MM.1S (cell line): ENCODE data around the gene MIA2.
A peak's percentile ranks its signal among the peaks of the same experiment; 100 is the strongest.
"Not testable (repeated sequence)": the region's sequence is repeated elsewhere in the genome, so short reads cannot be mapped to it uniquely, and the experiment has no call there.

Experiments used
- DNase-seq: peaks from one replicate; pipeline ENCODE4 v3.0.0-alpha.2; 2015
- H2AFZ ChIP-seq: fragments of 300-600 bp; sonication (generic); 2 replicates; pipeline ENCODE4 v1.6.0; 2016; ENCODE audit warnings: antibody characterized with exemption, low read length
- H3F3A ChIP-seq: fragments of 300-600 bp; sonication (generic); 2 replicates; pipeline ENCODE4 v1.6.1; 2016; ENCODE audit warnings: mild to moderate bottlenecking, antibody characterized with exemption, low read length, moderate library complexity, mixed read lengths; ENCODE audit not compliant: insufficient read depth
- H3K27ac ChIP-seq: fragments of 300-600 bp; sonication (generic); 2 replicates; pipeline ENCODE4 v1.5.1; 2016; ENCODE audit warnings: mild to moderate bottlenecking, low read length
- H3K27me3 ChIP-seq: fragments of 300-600 bp; sonication (generic); replicated peaks from 2 replicates; pipeline ENCODE4 v1.6.0; 2016; ENCODE audit warnings: low read length; ENCODE audit not compliant: insufficient read depth
- H3K36me3 ChIP-seq: fragments of 300-600 bp; sonication (generic); replicated peaks from 2 replicates; pipeline ENCODE4 v1.6.1; 2016; ENCODE audit warnings: mild to moderate bottlenecking, low read length, mixed read lengths; ENCODE audit not compliant: insufficient read depth
- H3K4me1 ChIP-seq: fragments of 300-600 bp; sonication (generic); 2 replicates; pipeline ENCODE4 v1.6.1; 2016; ENCODE audit warnings: low read length, mixed read lengths
- H3K4me2 ChIP-seq: fragments of 300-600 bp; sonication (generic); 2 replicates; pipeline ENCODE4 v1.6.0; 2016; ENCODE audit warnings: low read depth, low read length
- H3K4me3 ChIP-seq: fragments of 300-600 bp; sonication (generic); 2 replicates; pipeline ENCODE4 v1.5.1; 2016; ENCODE audit warnings: low read length, mixed read lengths
- H3K79me2 ChIP-seq: fragments of 300-600 bp; sonication (generic); 2 replicates; pipeline ENCODE4 v1.6.1; 2016; ENCODE audit warnings: mixed run types, low read length, mixed read lengths
- H3K9ac ChIP-seq: fragments of 300-600 bp; sonication (generic); 2 replicates; pipeline ENCODE4 v1.6.1; 2016; ENCODE audit warnings: low read length, mixed read lengths
- H3K9me2 ChIP-seq: fragments of 300-600 bp; sonication (generic); replicated peaks from 2 replicates; pipeline ENCODE4 v1.6.1; 2016; ENCODE audit warnings: mild to moderate bottlenecking, low read length, mixed read lengths; ENCODE audit not compliant: insufficient read depth
- H3K9me3 ChIP-seq: fragments of 300-600 bp; sonication (generic); replicated peaks from 2 replicates; pipeline ENCODE4 v1.6.1; 2016; ENCODE audit warnings: mild to moderate bottlenecking, low read length, mixed read lengths; ENCODE audit not compliant: insufficient read depth
- H4K20me1 ChIP-seq: fragments of 300-600 bp; sonication (generic); 2 replicates; pipeline ENCODE4 v1.6.1; 2016; ENCODE audit warnings: mild to moderate bottlenecking, low read length, moderate library complexity, mixed read lengths; ENCODE audit not compliant: insufficient read depth
- EZH2 ChIP-seq: fragments of 300-600 bp; sonication (generic); optimal IDR thresholded peaks from 2 replicates; pipeline ENCODE3; 2017; ENCODE audit warnings: low read depth, mild to moderate bottlenecking, antibody characterized with exemption, low read length, mixed read lengths
- EZH2phosphoT487 ChIP-seq: fragments of 300-600 bp; sonication (generic); IDR thresholded peaks from 2 replicates; pipeline ENCODE4 v1.6.1; 2018; ENCODE audit warnings: antibody characterized with exemption, low read length
- TF ChIP-seq, protein P1 (sequence below): fragments of 300-600 bp; sonication (generic); IDR thresholded peaks from 2 replicates; pipeline ENCODE4 v1.5.1; 2016; ENCODE audit warnings: antibody characterized with exemption, low read length, mixed read lengths

The MIA2 gene

GRCh38 chr14:39186941-39187525 is 46.7 kb upstream of the MIA2 start:
- H3F3A ChIP-seq: no peaks in the 10 kb centered on the region
- no peak for DNase-seq

DNA sequence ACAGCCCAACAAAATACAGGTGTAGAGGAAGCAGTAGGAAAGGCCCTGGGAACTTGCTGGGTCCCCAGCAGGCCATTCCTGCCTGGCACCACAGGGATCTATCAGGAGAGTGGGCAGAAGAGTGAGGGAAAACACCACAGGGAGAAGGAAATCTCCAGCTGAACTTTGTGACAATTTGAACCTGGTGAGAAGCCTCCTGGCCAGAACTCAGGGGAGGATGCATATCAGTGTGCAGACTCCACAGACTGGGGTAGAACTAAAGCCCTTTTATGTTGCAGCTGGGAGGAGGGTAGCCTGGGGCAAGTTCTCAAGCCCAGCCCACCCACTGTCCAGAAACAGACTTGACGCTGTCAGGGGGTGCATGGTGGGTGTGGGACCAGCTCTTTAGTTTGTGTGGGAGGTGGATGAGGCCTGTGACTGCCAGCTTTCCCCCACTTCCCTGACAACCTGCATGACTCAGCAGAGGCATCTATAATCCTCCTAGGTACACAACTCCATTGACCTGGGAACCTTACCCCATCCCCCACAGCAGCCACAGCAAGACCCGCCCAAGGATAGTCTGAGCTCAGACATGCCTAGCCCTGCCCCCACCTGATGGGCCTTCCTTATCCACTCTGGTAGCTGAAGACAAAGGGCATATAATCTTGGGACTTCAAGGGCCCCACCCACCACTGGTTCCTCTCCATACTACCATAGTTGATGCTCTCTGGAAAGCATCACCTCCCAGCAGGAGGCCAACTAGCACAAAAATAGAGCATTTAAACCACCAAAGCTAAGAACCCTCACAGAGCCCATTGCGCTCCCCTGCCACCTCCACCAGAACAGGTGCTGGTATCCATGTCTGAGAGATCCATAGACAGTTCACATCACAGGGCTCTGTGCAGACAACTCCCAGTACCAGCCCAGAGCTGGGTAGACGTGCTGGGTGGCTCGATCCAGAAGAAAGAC is 29.8 kb upstream of the MIA2 start:
- DNase-seq: no peak

More at GRCh38 chr14:39186941-39187525, 46.7 kb upstream of the MIA2 start:
- Histone ChIP-seq H3K4me3 (no peak overlapping the region), H2AFZ (no peak overlapping the region), H3K9me3 (no peaks in the 10 kb centered on the region), H3K36me3 (no peaks in the 10 kb centered on the region), H3K27me3 (no peaks in the 10 kb centered on the region), H3K4me2 (no peak overlapping the region), H3K79me2 (no peaks in the 10 kb centered on the region), H4K20me1 (no peaks in the 10 kb centered on the region), H3K9ac (no peak overlapping the region), H3K4me1 (no peaks in the 10 kb centered on the region), H3K27ac (no peak overlapping the region), H3K9me2 (no peaks in the 10 kb centered on the region)
- TF ChIP-seq, protein P1, sequence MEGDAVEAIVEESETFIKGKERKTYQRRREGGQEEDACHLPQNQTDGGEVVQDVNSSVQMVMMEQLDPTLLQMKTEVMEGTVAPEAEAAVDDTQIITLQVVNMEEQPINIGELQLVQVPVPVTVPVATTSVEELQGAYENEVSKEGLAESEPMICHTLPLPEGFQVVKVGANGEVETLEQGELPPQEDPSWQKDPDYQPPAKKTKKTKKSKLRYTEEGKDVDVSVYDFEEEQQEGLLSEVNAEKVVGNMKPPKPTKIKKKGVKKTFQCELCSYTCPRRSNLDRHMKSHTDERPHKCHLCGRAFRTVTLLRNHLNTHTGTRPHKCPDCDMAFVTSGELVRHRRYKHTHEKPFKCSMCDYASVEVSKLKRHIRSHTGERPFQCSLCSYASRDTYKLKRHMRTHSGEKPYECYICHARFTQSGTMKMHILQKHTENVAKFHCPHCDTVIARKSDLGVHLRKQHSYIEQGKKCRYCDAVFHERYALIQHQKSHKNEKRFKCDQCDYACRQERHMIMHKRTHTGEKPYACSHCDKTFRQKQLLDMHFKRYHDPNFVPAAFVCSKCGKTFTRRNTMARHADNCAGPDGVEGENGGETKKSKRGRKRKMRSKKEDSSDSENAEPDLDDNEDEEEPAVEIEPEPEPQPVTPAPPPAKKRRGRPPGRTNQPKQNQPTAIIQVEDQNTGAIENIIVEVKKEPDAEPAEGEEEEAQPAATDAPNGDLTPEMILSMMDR: no peak

GRCh38 chr14:39207430-39207829 is 26.3 kb upstream of the MIA2 start:
- H3K4me2 ChIP-seq: peak overlapping the region; percentile 34; the same call in 1 of the 2 replicates

More for the DNA sequence above, 29.8 kb upstream of the MIA2 start:
- TF ChIP-seq EZH2 (no peak), EZH2phosphoT487 (no peak)
- TF ChIP-seq, protein P1: no peak
- no peaks in the 10 kb centered on the region for H3K27me3 ChIP-seq
- H2AFZ ChIP-seq: no peak overlapping the region
- H3K4me2 ChIP-seq: no peak overlapping the region
- no peaks in the 10 kb centered on the region for H3K36me3 ChIP-seq
- no peaks in the 10 kb centered on the region for H3F3A ChIP-seq
- no peaks in the 10 kb centered on the region for H3K79me2 ChIP-seq
- no peak overlapping the region for H3K4me3 ChIP-seq
- H3K9ac ChIP-seq: no peak overlapping the region
- H3K9me2 ChIP-seq: no peaks in the 10 kb centered on the region
- no peak overlapping the region for H3K27ac ChIP-seq
- no peaks in the 10 kb centered on the region for H3K4me1 ChIP-seq
- H4K20me1 ChIP-seq: no peaks in the 10 kb centered on the region
- no peaks in the 10 kb centered on the region for H3K9me3 ChIP-seq

More at GRCh38 chr14:39207430-39207829, 26.3 kb upstream of the MIA2 start:
- DNase-seq: peak; percentile 11
- H4K20me1 ChIP-seq, H3K9ac ChIP-seq, H3F3A ChIP-seq, H3K9me3 ChIP-seq, H3K4me1 ChIP-seq, H3K9me2 ChIP-seq, H3K79me2 ChIP-seq, H3K27ac ChIP-seq, H3K36me3 ChIP-seq, H3K4me3 ChIP-seq, H2AFZ ChIP-seq, H3K27me3 ChIP-seq: not testable (repeated sequence)
